GM18951 (cell line): ENCODE data around the gene CLINT1.

Experiments used
- POLR2A ChIP-seq: IDR thresholded peaks from 4 replicates; pipeline ENCODE4 v1.6.1; 2011; ENCODE audit warnings: mild to moderate bottlenecking; ENCODE audit not compliant: insufficient read length, insufficient read depth; ENCODE audit errors: extremely low read depth
- in situ Hi-C: fragments of 300-500 bp; cut with MboI; formaldehyde crosslinking; loops from one replicate; pipeline ENCODE4 v1.12.0; 2022; ENCODE audit warnings: low sequenced_read_pairs, mixed read lengths, inconsistent platforms; ENCODE audit not compliant: unreplicated experiment

CLINT1 gene

DNA sequence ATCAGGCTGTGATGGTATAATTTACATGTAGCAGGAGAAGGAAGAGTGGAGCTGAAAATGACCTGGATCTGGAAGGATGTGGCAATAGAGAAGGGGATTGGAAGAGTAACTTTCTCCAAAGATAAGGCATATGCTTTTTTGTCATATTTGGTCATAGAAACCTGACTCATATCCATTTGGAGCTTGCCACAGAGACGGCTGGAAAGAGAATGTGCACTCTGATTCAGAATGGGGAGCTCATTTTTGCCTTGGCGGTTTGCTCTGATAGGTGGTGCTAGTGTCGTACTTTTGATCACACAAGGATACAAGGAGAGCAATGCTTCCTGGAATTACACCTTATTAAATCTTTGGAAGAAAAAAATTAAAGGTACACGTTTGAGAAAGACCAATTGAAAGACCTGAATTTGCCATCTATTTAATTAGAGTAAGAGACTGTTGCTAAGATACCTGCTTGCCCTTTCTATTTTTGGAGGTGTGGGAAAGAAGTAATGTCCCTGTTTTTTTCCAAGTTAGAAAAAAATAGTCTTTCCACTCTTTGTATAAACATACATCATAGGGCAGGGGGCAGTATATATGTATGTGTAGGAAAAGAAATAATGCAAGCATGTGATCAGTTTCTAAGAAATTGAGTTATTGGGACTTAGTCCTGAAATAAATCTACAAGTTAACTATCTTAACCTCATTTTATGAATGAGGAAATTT is 110.0 kb downstream of the CLINT1 start:
- TF ChIP-seq POLR2A: no peak
- in situ Hi-C loops: loop anchor here (25.0 kb wide), 1 partner anchor 412 kb away; a partner anchor contains a TSS

DNA sequence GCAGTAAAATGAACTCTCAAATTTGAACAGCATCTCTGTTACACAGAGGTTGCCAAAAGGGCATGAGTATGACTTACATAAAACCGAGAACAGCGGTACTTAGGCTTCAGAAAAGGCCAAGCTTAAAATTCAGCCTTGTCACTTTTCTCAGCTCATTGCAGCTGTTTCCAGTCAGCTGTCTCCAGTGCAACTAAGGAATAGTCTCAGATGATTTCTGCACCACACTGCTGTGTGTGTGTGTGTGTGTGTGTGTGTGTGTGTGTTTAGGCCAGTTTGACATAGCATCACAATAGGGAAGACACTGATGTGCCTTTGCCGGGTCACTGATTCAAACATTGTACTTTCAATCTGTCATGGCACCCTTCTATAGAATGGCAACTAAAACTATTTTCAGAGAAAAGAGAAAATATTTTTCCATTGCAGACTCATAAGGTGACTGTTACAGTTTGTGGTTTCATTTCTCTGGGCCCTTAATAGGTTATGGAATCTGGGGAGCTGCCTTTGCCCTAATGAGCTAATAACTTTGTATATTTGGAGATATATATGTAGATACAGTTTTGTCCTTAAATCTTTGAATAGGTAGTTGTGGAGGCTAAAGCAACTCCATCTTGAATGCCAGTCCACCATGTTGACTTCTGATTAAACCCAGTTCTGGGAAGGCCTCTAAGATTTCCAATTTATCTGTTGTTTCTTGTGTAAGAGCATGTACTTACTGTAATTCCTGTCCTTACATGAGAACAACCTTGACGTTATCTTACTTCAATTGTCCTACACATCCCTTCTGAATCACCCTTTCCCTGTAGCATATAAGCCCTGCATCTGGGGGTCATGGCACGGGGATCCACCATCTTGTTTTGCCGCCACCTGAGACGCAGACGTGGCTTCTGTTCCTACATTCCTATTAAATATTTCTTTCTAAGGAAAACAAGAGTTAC is 110.9 kb downstream of the CLINT1 start:
- no peak for TF ChIP-seq POLR2A
- in situ Hi-C loops: loop anchor here (25.0 kb wide), 1 partner anchor 411 kb away; a partner anchor contains a TSS

DNA sequence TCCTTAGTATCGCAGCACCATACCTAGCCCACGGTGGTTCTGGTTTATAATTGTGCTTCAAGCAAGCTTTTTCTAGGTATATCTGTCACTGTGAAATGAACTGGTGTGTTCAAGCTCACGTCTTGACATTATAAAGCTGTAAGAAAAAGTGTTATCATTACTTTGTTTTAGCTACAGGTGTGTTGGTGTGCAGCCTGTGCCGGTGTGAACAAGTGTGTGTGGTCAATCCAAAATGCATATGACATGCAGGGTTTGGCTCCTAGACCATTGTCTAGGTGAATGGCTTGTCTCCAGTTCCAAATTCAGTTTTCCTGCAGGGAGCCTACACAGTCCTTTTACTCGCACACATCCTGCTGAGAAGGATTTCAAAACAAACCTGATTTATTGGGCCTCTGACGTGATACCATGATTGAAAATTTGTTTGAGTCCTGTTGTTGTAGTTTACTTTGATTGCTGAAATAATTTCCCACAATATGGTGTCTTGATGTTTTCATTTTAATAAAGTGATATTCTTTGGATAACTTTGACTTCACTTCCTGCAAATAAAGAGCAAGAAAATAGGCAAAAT is 111.7 kb downstream of the CLINT1 start:
- TF ChIP-seq POLR2A: no peak
- in situ Hi-C loops: loop anchor here (25.0 kb wide), 1 partner anchor 410 kb away; a partner anchor contains a TSS

DNA sequence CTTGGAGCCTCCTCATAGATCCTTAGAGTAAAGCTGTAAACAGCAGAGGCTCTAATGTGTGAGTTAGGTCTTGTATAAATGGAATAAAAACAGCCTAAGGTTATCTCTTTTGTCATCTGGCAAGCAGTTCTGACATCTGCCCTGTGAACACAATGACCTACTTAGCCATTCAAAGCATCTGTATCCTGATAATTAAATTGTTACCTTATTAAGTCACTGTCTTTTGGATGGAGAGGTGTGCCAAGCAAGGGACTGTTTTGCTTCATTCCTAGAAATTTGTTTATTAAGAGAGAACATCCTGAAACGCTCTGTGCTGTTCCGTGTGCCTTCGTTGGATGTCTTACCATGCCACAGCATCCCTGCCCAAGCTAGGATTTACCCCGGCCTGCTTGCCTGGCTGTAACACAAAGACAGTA is 113.9 kb downstream of the CLINT1 start:
- in situ Hi-C loops: loop anchor here (25.0 kb wide), 1 partner anchor 408 kb away; a partner anchor contains a TSS
- TF ChIP-seq POLR2A: no peak

DNA sequence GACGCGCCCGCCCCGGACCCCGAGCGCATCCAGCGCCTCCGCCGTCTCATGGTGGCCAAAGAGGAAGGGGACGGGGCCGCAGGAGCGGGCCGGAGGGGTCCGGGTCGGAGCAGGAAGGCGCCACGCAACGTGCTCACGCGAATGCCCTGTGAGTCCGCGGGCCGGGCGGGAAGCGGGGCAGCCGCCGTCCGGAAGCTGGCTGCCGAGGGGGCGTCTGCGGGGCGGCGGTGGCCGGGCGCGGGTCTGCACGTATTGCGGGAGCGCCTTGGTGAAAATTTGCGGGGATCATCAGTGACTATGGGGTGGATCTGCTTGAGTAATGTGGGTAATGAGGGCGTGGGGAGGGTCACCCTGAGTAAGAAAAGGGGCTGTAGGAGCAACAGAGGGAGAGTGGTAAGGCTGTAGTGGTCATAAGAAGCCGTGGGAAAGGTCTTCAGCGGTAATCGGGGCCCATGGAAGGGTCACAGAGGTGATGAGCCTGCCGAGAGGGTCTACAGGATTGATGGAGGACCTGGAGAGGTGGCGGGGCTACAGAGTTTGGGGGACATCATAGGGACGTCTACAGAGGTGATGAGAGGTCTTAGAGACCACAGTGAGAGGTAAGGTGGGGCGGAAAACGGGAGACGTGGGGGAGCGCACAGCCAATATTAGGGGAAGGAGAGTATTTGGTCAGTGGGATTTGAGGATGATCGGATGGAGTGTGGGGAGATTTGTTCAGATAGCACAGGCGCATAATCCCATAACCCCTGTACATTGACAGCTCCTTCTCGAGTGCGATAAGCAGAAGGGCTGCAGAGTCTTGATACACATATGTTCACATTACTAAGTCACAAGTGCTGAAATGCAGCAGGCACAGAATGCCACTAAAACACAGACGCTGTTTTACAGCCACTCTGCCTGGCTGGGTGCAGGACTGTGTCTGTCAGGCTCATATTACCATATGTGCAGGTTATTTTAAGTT is 114.6 kb downstream of the CLINT1 start:
- TF ChIP-seq POLR2A: no peak
- in situ Hi-C loops: loop anchor here (25.0 kb wide), 1 partner anchor 407 kb away; a partner anchor contains a TSS

DNA sequence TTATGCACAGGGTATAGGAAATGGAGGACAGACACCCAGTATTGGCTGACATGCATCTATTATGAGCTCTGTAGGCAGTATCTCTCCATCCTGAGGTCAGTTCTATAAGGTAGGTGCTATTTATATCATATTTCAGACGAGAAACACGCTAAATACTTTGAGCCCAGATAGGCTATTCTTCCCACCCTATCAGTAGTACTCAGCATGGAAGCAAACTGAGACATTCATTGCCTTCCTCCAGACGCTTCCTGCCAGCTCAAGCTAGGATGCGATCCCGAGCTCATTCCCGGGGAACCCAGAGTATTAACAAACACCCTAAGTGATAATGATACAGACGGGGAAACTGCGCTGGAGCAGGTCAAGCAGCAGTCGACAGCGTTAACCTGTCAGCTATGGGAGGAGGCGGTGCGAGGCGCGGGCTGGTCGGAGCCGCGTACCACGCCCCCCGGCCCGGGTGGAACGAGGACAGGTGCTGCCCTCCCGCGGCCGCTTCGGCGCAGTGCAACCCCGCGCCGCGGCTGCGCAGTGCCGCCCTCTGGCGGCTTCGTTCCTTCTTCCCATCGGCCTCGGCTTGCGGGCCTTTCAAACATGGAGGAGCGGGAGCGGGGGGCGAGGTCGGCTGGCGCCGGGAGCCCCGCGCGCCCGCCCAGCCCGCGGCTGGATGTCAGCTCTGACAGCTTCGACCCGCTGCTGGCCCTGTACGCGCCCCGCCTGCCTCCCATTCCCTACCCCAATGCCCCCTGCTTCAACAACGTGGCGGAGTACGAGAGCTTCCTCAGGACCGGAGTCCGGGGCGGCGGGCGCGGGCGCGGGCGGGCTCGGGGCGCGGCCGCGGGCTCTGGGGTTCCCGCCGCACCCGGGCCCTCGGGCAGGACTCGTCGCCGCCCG is 115.5 kb downstream of the CLINT1 start, which contains the start of gene LSM11:
Gene LSM11 (plus strand): TSS at position 550 of the 888 bp plus-strand sequence. CDS start 39 bp downstream, at position 589.
- in situ Hi-C loops: loop anchor here (25.0 kb wide), 1 partner anchor 406 kb away; a partner anchor contains a TSS
- peak; percentile 63 for TF ChIP-seq POLR2A

DNA sequence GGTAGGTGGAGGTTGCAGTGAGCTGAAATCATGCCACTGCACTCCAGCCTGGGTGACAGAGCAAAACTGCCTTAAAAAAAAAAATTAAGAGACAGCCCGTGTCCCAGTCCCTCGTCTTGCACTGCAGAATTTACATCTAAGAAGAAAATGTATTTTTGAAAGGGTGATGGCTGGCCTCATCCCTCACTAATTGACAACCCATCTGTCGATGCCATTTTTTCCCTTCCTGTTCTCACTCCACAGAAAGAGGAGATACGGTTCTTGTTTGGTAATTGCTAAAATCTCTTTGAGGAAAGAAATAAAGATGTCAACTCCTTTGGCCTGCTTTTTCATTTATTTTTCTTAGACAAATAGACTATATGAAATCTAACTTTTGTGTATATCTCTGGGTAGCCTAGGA is 117.8 kb downstream of the CLINT1 start:
- no peak for TF ChIP-seq POLR2A
- in situ Hi-C loops: loop anchor here (25.0 kb wide), 1 partner anchor 404 kb away; a partner anchor contains a TSS

DNA sequence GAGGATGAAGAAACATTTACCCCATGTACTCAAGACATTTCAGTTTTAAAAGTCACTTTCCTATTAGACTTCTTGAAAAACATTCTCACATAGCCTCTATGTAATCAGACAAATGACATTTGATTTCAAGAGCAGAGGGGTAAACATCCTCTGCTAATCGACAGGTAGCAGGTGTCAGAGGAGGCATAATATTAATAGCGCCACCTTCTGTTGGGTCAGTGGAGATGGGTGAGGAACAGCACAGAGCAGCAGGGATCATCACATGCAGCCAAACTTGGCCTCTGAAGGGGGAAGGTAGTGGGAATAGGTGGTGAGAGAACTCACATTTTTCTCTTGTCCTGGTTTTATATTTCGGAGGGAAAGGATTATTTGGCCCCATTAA is 118.7 kb downstream of the CLINT1 start:
- no peak for TF ChIP-seq POLR2A
- in situ Hi-C loops: loop anchor here (25.0 kb wide), 1 partner anchor 403 kb away; a partner anchor contains a TSS

DNA sequence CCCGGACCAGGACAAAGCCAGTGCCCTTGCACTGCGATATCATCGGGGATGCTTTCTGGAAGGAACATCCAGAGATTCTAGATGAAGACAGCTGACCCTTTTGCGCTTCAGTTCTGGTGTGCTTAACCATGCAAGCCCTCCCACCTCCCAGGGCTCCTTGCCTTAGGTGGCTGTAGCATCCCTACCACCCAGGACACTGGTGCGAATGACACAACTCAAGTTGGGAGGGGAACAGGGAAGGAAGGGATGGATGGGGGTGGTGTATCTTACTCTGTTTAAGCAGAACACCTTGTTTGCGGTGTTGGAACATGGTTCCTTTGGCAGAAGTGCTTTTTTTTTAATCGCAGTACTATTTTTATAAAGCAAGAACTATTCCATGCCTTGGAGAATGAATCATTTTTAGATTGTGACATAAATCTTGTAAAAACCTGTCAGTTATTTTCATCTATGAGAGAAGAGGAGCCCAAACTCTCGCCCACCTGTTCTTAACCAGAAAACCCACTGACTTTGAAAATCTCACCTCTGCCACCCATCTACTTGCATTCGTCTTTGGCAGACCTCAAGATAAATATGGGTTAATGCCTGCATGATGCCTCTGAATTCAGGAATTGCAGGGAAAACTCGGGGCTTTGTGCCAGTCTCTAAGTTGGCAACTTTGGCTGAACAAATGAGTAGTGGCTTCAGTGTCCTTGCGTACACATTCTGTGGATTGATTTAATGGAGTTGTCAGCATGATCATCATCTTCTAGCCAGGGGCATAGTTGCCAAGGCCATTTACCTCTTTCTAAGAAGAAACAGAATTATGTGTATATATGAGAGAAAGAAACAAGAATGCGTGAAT is 119.3 kb downstream of the CLINT1 start:
- no peak for TF ChIP-seq POLR2A
- in situ Hi-C loops: loop anchor here (25.0 kb wide), 1 partner anchor 402 kb away; a partner anchor contains a TSS

DNA sequence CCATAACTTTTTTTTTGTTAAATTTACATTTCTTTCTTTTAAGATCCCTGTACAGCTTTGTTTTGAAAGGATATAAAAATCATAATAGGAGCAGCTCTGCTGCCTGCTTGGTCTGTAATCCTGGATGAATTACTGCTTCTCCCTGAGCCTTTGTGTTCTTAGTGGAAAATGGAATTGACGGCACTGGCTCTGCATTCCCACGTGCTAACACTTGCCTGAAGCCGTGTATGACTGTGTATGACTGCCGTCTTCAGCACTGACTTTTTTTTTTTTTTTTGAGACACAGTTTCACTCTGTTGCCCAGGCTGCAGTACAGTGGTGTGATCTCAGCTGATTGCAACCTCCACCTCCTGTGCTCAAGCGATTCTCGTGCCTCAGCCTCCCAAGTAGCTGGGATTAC is 123.0 kb downstream of the CLINT1 start:
- in situ Hi-C loops: loop anchor here (25.0 kb wide), 1 partner anchor 399 kb away; a partner anchor contains a TSS
- TF ChIP-seq POLR2A: no peak
